SH-SY5Y (cell line): ENCODE data around the gene PARVG.

Source experiments
- GATA2 ChIP-seq: IDR thresholded peaks from 2 replicates; pipeline ENCODE4 v1.6.1; 2011; ENCODE audit warnings: mild to moderate bottlenecking, low read depth, low read length
- GATA3 ChIP-seq: IDR thresholded peaks from 2 replicates; pipeline ENCODE4 v1.6.1; 2011; ENCODE audit warnings: low read depth, mild to moderate bottlenecking, low read length, moderate library complexity

Gene PARVG

DNA sequence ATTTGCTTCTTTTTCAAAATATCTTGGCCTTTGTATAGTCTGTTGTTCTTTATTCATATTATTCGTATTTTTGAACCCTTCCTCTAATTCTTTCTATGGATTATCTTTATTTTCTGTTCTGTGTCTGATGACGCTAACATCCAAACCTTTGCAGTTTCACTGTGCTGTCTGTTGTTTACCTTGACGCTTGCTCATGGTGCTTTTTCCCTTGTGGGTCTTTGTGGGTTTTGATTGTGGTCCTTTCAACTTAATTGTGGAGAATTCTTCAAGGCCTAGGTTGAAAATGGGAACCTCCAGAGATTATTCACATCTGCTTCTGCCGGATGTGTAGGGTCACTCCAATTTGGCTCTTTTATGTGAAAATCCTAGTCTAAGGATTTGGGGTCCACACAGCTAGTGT is 34.6 kb downstream of the PARVG start:
- TF ChIP-seq GATA2 (no peak), GATA3 (no peak)

DNA sequence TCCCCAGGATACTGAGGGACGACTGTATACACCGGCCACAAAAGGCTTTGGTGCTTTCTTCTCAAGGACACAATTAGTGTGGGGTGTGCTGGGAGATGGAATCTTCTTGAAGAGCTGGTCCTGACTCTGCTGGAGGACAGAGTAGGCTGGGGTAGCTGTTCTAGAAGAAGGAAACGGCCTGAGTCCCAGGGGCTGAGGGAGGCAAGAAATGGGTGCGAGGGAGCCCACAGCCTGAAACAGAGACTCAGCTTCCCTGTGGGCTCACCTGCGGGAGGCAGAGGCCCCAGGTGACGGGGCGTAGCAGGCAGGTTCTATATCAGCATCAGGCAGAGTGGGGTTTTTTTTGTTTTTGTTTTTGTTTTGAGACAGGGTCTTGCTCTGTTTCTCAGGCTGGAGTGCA is 36.6 kb downstream of the PARVG start:
- no peak for TF ChIP-seq GATA2
- TF ChIP-seq GATA3 = no peak

DNA sequence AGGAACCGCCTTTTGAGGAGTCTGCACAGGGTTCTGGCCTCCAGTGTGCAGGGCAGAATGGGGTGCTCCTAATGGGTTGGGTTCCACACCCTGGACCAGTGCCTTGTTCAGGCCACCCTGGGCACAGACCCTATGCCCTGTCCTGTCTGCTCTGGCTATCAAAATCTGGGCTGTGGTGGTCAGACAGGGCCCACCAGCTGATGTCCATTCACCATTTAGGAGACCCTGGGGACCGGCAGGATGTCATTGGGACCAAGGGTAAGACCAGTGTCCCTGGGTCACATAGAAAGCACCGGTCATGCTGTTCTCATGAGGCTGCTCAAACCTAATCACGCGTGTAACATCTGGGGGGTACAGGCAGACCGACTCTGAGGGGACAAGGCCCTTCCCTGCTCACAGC is 37.3 kb downstream of the PARVG start:
- TF ChIP-seq GATA3 = no peak
- TF ChIP-seq GATA2 = no peak

DNA sequence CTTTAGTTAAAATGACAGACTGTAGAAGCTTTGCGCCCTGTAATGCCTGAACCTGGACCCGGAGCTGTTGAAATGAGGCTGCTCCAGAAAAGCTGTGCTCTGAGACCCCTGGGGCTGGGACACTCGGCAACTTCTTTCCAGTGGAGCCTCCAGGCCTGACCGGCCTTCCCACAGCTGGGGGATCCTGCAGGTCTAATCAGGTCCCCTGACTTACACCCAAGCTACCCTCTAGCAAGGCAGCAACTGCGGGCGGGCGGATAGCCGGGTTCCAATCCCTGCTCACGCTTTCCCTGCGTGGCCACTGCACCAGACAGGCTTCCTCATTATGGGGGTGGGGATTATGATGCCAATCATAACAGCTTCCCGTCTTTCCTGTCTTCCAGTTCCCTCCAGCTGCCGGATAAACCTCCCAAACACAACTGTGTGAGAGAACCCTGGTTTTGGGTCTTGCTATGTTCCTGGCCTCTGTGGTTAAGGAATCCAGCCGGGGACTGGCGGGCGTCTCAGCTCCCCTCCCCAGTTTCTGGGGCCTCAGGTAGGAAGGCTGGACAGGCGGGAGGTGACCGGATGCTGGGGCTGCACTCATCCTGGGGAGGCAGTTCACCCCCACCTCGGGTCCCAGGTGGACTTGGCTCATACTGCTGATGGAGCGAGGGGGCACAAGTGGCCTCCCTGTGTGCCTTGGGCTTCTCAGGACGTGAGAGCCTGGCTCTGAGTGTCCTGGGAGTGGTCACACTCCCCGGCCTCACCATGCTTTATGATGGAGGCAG is 38.6 kb downstream of the PARVG start:
- TF ChIP-seq GATA3 (no peak), GATA2 (no peak)

DNA sequence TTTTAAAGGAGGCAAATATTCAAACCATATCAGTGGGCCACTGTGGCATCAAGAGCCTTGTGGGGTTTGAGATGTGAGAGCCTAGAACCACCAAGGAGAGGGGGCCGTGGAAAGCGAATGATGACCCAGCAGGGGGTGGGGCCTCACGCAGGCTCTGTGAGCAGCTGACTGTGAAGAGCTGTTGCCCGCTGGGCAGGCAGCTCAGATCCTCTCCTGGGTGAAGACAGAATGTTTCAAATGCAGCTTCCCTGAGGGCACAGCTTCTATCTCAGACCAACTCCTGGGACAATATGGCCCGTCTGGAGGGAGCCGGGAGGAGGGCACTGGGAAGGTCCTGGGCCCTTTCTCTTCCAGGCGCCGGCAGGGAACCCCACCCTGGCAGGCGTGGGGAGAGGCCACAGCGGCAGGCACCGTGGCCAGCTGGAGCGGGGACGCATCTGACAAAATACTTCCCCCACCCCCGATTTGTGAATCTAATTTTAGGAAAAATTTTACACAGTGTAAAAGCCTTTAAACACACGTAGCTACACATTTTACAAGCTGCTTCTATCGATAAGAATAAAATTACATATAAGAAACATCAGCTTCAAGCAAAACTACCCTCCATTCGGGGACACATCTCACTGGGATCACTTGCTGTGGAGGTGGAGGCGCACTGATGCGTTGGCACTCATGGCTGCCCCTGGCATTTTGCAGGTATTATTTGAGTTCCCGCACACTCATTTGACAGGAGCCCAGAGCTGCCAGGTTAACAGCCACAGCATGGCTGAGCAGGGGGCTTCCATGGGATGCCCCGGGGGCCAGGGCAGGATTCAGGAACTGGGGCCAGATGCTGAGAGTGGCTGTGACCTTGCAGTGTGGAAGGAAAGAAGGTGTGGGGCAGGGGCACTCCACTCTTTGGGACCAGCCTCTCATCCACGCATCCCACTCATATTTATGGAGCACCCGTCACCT is 40.3 kb downstream of the PARVG start:
- TF ChIP-seq GATA3 (no peak), GATA2 (no peak)

DNA sequence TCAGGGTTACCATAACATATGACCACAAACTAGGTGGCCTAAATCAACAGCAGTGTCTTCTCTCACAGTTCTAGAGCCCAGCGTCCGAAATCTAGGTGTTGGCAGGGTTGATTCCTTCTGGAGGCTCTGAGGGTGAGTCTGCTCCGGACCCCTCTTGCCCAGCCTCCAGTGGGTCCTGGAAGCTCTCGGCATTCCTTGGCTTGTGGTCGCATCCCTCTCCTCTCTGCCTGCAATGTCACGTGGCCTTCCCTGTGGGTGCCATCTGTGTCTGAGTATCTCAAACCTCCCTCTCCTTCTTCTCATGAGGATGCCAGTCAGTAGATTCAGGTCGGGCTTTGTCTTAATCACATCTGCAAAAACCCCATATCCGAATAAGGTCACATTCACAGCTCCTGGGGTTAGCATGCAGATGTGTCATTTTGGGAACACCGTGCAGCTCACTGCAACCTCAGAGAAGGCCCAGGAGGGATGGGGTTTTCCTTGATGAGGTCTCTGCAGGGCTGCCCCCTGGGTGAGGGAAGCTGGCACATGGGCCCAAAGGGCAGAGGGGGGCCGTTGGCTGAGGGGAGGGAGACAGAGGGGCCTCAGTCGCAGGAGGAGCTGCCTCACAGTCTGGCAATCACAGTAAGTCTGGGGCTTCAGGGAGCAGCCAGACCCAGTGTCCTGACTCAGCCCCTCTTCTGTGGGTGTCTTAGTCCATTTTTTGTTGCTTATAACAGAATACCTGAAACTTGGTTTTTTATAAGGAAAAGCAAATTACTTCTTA is 41.2 kb downstream of the PARVG start:
- TF ChIP-seq GATA2 (no peak), GATA3 (no peak)

DNA sequence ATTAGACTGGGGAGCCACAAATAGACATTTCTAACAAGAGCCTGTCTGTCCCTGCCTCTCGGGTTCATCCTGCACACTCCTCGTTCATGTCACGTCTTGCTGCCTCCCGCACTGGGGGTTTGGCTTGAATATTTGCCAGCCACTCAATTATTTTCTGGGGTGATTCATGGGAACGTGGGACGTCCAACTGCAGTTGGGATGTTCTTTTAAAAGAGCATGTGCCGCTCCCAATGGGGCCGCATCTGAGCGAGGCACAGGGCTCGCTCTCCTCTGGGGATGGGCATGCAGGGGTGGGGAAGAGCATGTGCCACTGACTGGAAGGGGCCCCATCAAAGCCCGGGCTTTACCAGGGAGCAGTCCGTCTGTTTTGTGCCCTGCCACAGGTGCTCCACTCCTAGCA is 43.4 kb downstream of the PARVG start:
- TF ChIP-seq GATA2 = no peak
- no peak for TF ChIP-seq GATA3

DNA sequence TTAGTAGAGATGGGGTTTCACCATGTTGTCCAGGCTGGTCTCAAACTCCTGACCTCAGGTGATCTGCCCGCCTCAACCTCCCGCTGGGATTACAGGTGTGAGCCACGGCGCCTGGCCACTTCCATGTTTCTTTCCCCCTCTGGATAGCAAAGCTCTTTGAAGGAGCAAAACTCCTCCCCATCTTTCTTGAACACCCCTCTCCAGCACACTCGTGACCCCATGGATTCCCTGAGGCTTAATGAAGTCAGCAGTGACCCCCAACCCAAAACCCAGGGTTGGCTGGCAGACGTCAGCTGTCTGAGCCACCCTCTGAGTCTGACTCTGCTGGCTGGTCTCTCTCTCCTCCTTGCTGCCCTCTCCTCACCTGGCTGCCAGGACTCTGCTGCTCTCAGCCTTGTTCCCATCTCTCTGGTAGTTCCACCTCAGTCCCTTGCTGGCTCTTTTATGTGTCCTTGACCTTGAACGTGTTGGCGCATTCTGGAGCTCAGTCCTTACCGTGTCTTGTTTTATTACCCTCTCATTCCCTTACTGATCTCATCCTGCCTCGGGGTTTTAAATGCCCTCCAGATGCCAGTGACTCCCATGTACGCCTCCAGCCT is 44.5 kb downstream of the PARVG start:
- TF ChIP-seq GATA3 = no peak
- no peak for TF ChIP-seq GATA2

DNA sequence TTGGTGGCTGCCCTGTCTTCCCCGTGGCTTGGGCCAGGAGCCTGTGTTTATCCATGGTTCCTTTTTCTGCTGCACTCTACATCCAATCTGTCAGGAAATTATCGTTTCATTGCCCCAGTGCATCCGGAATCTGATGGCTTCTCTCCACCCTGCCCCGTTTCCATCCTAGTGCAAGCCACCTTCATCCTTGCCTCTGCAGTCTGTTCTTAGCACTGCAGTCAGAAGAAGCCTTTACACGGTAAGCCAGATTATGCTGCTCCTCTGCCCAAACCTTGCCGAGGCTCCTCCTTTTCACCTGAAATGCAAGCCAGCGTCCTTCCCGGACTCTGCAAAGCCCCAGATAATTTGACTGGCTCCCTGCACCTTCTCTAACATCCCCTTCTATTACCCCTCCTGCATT is 45.1 kb downstream of the PARVG start:
- no peak for TF ChIP-seq GATA2
- TF ChIP-seq GATA3 = no peak

DNA sequence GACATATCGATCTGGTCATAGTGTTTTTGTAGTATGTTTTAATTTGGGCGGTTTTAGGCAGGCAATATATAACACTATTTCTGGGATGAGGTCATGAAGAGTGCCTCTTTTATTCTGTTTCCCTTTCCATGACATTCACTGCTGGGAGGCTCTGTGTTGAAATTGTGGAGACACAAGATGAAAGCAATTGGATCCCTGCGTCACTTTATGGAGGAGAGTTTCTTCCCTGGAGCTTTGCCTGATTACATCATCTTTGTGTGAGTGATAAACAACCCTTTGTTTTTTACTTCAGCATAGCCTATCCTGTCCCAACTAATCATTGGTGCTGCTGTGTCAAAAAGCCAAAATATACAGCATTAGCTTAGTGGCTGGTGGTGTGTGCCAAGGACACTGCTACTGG is 48.6 kb downstream of the PARVG start:
- TF ChIP-seq GATA3 (no peak), GATA2 (no peak)

DNA sequence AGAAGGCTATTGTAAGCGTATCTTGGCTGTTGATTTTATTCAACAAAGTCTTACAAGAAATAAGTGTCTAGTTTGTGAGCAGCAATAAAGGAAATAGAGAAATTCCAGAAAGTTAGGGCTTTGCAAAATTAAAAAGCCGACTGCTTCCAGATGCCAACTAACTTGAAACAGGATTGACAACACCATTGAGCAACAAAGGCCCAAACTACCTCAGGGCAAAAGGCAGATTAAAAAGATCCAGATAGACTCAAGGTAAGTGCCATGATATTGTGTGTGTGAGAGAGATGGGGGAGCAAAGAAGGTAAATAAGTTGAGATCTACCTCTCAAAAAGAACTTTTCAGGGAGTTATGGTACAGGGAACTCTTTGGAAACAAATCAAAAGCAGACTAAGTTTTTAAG is 49.1 kb downstream of the PARVG start:
- TF ChIP-seq GATA3 (no peak), GATA2 (no peak)

DNA sequence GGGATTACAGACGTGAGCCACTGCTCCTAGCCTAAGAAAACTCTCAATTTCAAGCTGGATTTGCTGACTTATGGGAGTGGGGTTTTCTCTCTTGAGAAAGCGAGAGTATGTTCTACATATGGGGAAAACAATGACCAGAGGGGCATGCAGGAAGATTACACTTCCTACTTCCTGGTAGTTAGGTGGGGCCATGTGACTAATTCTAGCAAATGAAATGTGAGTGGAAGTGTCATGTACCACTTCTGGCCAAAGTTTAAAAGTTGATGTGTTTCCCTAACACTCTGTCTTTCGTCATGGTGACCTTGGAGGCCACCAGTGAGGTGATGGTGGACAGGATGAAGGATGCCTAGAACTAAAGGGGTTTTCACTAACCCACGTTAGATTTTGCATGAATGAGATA is 50.5 kb downstream of the PARVG start:
- TF ChIP-seq GATA2 = no peak
- TF ChIP-seq GATA3 = no peak

DNA sequence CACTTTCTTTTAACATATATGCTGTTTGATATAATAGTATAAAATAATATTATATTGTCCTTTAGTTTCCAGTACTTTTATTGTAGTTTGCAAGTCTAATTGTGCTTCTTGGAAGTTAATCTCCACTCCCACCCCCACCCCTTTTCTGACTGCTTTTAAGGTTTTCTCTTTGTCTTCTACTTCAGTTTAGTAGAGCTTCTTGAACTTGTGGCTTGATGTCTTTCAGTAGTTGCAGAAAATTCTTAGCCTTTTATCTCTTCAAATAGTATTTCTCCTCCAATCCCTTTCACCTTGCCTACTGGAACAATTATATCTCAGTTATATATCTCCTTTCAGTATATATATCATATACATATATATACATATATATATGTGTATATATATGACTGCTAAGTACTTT is 56.6 kb downstream of the PARVG start:
- TF ChIP-seq GATA2 = no peak
- TF ChIP-seq GATA3 = no peak
